HS-27A (cell line): ENCODE data around the gene MUSTN1.

ENCODE experiments used
- DNase-seq: peaks from one replicate; pipeline ENCODE4 v3.0.0-alpha.2; 2012; ENCODE audit warnings: low read depth, missing footprints

MUSTN1 gene

DNA sequence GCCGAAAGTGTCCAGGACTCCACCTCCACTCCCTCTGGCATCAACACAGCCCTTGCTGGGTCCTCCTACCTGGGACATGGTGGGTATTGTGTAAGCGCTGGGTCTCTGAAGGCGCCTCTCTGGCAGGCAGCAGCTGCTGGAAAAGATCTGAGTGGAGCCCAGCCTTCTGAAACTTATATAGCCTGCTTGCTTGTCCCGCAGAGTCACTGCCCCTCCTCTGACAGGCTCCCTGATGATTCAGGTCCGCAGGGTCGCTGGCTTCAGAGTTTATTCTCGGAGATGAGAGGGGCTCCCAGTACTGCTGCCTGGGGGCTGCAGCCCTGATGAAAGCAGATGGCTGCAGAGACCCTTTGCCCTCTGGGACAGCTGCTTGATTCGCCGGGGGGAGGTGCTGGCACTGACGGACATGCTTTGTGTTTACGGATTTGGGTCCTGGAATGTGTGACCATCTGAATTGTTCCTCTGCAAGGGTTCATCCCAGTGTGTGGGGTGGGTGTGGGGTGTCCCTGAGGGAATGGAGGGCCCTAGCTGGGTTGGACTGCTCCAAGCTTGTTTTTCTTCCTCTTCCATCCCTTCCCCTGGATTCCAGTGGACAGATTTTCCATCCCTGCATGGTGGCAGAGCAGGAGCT, at the start of gene MUSTN1:
Gene MUSTN1, minus strand, starts transcription at position 149 of the 631 bp plus-strand sequence. Its CDS starts 71 bp downstream, at position 78.
- no peak for DNase-seq

- DNase-seq = no peak
Measured at GRCh38 chr3:52882377-52882776, 47.6 kb upstream of the MUSTN1 start.

GRCh38 chr3:52881871-52882270, 47.1 kb upstream of the MUSTN1 start:
- DNase-seq = no peak

- no peak for DNase-seq
Measured at GRCh38 chr3:52880474-52880873, 45.7 kb upstream of the MUSTN1 start.

DNA sequence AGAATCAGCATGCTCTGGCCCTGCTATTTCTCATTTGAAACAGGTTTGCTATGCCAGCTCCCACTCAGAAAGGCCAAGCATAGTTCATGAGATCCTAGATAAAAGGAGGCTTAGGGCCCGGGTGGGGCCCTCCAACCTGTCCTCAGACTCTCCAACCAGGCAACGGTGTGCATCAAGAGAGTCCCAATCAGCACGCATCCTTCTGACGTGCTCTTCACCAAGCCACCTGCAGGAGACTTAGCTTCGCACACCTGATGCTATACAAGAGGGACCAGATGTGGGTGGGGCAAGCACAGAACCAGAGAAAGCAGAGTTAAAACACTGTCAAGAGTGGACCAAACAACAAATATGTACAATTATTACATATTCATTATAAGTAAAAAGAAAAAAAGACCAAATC, 45.2 kb upstream of the MUSTN1 start:
- no peak for DNase-seq

- DNase-seq = no peak
Measured at GRCh38 chr3:52879581-52879980, 44.8 kb upstream of the MUSTN1 start.

DNA sequence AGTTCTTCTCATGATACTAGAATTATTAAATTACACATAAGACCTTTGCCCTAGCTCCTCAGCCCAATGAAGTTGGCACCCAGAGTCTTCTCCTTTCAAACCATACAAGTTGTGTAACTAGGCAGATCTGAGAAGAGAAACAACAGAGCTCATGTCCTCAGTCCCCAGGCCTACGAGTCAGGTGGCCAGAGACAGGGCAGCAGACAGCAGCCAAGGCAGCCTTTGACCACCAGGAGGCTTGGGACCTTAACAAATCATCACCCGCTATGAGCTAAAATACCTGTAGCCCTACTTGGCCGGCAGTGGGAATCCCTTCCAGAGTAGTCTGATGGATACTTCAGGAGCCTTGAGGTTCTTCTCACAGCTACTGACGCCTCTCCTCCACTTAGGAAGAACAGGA, 44.3 kb upstream of the MUSTN1 start:
- no peak for DNase-seq

DNA sequence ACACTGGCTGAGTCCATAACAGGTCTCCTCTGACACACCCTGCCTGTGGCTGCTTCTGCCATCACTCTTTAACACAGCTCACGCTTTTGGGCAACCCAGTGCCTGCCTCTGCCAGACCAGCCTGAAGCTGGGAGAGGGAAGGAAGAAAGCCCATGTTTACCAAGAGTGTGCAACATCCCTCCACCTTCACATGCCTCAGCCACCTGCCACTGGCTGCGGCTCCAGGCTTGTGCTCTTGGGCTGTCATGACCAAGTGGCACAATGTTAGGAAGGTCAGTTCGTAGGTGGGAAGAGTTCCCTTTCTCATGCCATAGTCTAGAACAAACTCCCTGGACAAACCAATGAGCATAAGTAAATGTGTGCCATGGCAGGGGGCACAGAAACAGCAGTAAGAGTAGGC, 42.3 kb upstream of the MUSTN1 start:
- DNase-seq = no peak

- no peak for DNase-seq
Measured at GRCh38 chr3:52874864-52875587, 40.2 kb upstream of the MUSTN1 start.

GRCh38 chr3:52874160-52874701, 39.4 kb upstream of the MUSTN1 start:
- no peak for DNase-seq

- no peak for DNase-seq
Measured at GRCh38 chr3:52873433-52874159, 38.8 kb upstream of the MUSTN1 start.

GRCh38 chr3:52872245-52872644, 37.4 kb upstream of the MUSTN1 start:
- DNase-seq = no peak

DNA sequence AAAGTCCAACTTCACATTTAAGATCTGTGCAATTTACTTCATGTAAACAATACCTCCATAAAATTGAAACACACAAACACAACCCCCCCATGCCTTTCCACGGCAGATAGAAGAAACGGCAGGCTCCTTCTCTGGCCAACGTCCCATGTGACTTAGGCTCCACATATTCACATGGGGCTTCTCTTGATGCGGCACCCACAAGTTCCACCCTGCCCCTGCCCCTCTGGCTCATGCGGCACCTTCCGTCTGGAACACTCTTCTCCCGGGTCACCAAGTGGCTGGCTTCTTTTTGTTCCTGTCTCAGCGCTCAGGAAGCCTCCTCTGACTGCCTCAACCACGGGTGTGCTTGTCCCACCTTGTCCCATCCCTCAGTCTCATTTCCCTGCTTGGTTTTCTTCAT, 36.9 kb upstream of the MUSTN1 start:
- no peak for DNase-seq

- no peak for DNase-seq
Measured at GRCh38 chr3:52870471-52870870, 35.7 kb upstream of the MUSTN1 start.

- DNase-seq = no peak
Measured at GRCh38 chr3:52866427-52866826, 31.6 kb upstream of the MUSTN1 start.

- DNase-seq = no peak
Measured at GRCh38 chr3:52865994-52866393, 31.2 kb upstream of the MUSTN1 start.

DNA sequence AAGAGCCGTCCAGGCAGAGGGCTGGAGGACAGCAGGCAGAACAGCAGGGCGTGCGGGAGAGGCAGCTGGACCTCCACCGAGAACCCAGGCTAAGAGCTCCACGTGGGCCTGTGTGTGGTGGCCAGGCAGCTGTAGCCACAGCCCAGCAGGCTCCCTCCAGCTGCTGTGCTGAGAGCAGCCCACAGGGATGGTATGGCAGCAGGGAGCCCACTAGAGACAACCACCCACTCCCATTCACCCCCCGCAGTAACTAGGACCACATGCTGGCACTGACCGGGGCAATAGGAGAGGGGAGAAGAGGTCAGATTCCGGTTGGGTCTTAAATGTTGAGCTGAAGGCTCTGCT, 25.6 kb upstream of the MUSTN1 start:
- DNase-seq = no peak

GRCh38 chr3:52859686-52860423, 25.0 kb upstream of the MUSTN1 start:
- DNase-seq = no peak

- DNase-seq = no peak
Measured at GRCh38 chr3:52857864-52858263, 23.0 kb upstream of the MUSTN1 start.

- DNase-seq = no peak
Measured at GRCh38 chr3:52857133-52857532, 22.3 kb upstream of the MUSTN1 start.

GRCh38 chr3:52856666-52857065, 21.8 kb upstream of the MUSTN1 start:
- DNase-seq = no peak

GRCh38 chr3:52854013-52854412, 19.2 kb upstream of the MUSTN1 start:
- no peak for DNase-seq
